SJSA1 (cell line): ENCODE results near the gene KATNBL1. TPM values are rescaled to one million over a fixed set of nuclear protein-coding genes. Genes with fewer than 3 reads are reported as not detected.
"Not testable (repeated sequence)": the region's sequence is repeated elsewhere in the genome, so short reads cannot be mapped to it uniquely, and the experiment has no call there.

Experiments used
- DNase-seq, 2 experiments: peaks; one replicate each; pipeline ENCODE4 v3.0.0-alpha.2; 2015 to 2020; ENCODE audit warnings: low spot score in 2 of 2, low read depth in 1 of 2
- H3K27ac ChIP-seq: fragments of 250-450 bp; sonication (Bioruptor Pico); 2 replicates; pipeline ENCODE4 v1.5.1; 2020; ENCODE audit warnings: mild to moderate bottlenecking, moderate library complexity
- H3K27me3 ChIP-seq: fragments of 250-450 bp; sonication (Bioruptor Pico); replicated peaks from 2 replicates; pipeline ENCODE4 v1.5.1; 2020; ENCODE audit warnings: mild to moderate bottlenecking, moderate library complexity
- H3K36me3 ChIP-seq: fragments of 250-450 bp; sonication (Bioruptor Pico); 2 replicates; pipeline ENCODE4 v1.5.1; 2020; ENCODE audit warnings: mild to moderate bottlenecking
- H3K4me1 ChIP-seq: fragments of 250-450 bp; sonication (Bioruptor Pico); replicated peaks from 2 replicates; pipeline ENCODE4 v1.6.1; 2021; ENCODE audit warnings: mild to moderate bottlenecking
- H3K4me3 ChIP-seq: fragments of 250-450 bp; sonication (Bioruptor Pico); 2 replicates; pipeline ENCODE4 v1.5.1; 2020; ENCODE audit warnings: mild to moderate bottlenecking
- H3K9me3 ChIP-seq: fragments of 250-450 bp; sonication (Bioruptor Pico); replicated peaks from 2 replicates; pipeline ENCODE4 v1.5.1; 2020; ENCODE audit warnings: mild to moderate bottlenecking
- total RNA-seq: library from RNA; depleted of rRNA; stranded (reverse); fragments of >200 nt; shearing (Covaris generic); gene quantifications from 2 replicates; pipeline ENCODE4 v1.2.3, GENCODE V29; 2014

The KATNBL1 gene
- total RNA-seq, 1 experiment from 2014 or later = 75.8 TPM

DNA sequence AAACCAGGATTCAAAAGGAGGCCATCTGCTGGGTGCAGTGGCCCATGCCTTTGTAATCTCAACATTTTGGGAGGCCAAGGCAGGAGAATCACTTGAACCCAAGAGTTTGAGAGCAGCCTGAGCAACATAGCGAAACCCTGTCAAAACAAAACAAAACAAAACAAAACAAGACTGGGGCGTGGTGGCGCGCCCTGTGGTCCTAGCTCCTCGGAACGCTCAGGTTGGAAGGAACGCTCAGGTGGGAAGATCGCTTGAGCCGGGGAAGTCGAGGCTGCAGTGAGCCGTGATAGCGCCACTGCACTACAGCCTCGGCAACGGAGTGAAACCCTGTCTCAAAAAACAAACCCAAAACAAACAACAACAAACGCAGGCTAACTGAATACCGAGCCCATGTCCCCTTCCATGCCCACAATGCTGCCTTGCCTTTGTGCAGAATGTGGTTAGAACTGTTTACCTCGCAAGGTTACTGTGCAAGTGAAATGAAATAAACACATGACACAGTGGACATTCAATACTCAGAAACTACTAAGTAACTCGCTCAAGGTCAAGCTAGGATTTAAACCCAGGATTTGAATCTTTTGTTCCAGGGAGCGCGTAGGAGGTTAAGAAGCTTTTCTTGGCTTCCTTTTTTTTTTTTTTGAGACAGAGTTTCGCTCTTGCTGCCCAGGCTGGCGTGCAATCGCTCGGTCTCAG lies 14.2 kb upstream of the KATNBL1 start:
- Histone ChIP-seq H3K27me3 (no peaks in the 10 kb centered on the region), H3K27ac (peak overlapping the region; percentile 76), H3K4me3 (peak overlapping the region; percentile 63), H3K4me1 (0 out of 2 replicates have a peak, but pooled peaks cover 5% of the 10 kb centered on the region), H3K9me3 (no peaks in the 10 kb centered on the region), H3K36me3 (peaks cover 24% of the 10 kb centered on the region)
- no peak for DNase-seq

DNA sequence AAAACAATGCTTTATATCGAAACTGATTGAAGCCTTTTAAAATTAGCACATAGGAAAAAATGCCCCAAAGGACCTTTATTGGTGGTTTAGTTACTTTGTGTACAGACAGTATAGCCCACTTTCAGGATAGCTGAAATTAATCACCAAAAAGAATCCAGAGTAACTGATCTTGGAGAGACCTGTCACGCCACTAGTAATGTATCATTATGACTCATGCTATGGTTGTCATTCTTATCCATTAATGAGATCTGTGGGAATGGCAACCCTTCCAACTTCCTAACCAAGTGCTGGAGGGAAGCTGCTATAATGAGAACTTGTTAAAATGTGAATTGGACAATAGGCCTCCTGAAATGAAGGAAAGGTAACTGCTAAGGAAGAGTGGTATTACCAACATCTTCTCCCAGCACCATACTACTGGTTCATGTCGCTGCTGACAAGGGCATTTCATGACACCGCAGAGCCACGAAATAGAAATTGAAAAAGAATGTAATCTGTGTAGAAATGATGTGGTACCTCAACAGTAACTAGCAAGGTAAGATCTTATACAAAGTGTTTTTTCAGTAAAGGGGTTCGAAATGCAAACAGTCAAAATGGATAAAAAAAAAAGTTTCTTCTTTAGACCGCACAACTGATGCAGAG lies 7.8 kb upstream of the KATNBL1 start:
- H3K4me1 ChIP-seq = peaks cover 7% of the 10 kb centered on the region; the same call in 1 of the 2 replicates
- H3K36me3 ChIP-seq = no peaks in the 10 kb centered on the region
- peak in 1 of 2 experiments; percentile 26 for DNase-seq
- H3K27ac ChIP-seq = no peak overlapping the region
- no peak overlapping the region for H3K4me3 ChIP-seq
- no peaks in the 10 kb centered on the region for H3K27me3 ChIP-seq
- no peaks in the 10 kb centered on the region for H3K9me3 ChIP-seq

DNA sequence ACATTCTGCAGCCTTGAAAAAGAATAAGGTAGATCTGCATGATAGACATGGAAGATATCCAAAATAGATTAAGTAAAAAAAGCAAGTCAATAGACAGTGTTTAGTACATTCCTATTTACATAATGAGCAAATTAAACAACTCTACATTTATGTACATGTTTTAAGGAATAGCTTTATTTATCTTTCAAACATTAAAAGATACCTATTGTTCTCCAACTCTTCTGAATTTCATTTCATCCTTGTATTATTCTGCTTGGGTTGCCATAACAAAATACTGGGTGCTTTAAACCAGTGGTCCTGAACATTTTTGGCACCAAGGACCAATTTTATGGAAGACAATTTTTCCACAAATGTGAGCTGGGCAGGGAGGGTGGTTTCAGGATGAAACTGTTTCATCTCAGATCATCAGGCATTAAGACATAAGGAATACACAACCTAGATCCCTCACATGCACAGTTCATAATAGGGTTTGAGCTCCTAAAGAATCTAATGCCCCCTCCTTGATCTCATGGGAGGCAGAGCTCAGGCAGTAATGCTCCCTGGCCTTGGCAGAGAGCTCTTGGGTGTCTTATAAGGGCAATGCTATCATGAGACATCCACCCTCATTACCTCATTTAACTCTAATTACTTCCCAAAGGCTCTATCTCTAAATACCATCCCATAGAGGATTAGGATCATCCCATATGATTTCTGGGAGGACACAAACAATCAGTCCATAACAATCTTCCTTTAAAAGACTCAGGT lies 6.8 kb upstream of the KATNBL1 start:
- H3K4me1 ChIP-seq = peaks cover 7% of the 10 kb centered on the region; the same call in 1 of the 2 replicates
- H3K27me3 ChIP-seq = no peaks in the 10 kb centered on the region
- DNase-seq = no peak
- H3K36me3 ChIP-seq = no peaks in the 10 kb centered on the region
- H3K27ac ChIP-seq = no peak overlapping the region
- no peaks in the 10 kb centered on the region for H3K9me3 ChIP-seq
- H3K4me3 ChIP-seq = no peak overlapping the region

DNA sequence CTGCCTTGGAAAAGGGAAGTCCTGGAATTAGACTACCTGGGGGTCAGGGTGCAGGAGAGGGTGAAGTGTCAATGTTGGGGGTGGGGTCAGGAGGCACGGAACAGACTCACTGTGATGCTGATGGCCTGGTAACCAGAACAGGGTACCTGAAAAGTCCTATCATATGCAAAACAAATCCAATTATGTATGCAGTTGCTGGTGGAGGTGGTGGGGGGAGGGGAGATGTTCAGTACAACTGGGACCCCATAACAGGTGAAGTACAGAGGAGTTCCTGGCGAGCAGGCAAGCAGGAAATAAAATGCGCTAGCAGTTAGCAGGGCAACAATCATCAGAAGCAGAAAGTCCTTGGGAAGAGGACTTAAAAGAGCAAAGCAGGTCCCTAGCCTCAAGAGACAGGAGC lies 4.2 kb upstream of the KATNBL1 start:
- Histone ChIP-seq H3K4me1 (peaks cover 7% of the 10 kb centered on the region; the same call in 1 of the 2 replicates), H3K9me3 (no peaks in the 10 kb centered on the region), H3K27ac (no peak overlapping the region), H3K27me3 (no peaks in the 10 kb centered on the region), H3K36me3 (peaks cover 6% of the 10 kb centered on the region), H3K4me3 (no peak overlapping the region)
- no peak for DNase-seq

DNA sequence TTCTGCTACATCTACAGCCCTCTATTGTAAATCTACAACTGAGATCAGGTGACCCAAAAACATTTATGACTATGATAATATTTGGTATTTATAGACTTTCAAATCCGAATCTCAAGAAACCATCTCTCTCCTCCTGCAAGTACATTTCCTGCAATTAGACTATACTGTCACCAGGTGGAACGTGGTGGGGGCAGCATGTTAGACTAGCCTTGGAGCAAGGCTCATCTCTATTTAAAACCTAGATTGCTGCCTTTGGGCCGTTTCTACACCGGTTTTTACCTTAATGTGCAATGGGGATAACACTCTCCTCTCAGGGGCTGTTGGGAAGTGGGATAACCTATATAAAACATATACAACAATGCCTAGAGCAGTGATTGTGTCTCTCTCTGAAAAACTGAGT lies 3.8 kb upstream of the KATNBL1 start:
- DNase-seq = no peak
- H3K4me3 ChIP-seq = no peak overlapping the region
- H3K9me3 ChIP-seq = no peaks in the 10 kb centered on the region
- H3K36me3 ChIP-seq = peaks cover 6% of the 10 kb centered on the region
- peaks cover 7% of the 10 kb centered on the region; the same call in 1 of the 2 replicates for H3K4me1 ChIP-seq
- no peak overlapping the region for H3K27ac ChIP-seq
- H3K27me3 ChIP-seq = no peaks in the 10 kb centered on the region

DNA sequence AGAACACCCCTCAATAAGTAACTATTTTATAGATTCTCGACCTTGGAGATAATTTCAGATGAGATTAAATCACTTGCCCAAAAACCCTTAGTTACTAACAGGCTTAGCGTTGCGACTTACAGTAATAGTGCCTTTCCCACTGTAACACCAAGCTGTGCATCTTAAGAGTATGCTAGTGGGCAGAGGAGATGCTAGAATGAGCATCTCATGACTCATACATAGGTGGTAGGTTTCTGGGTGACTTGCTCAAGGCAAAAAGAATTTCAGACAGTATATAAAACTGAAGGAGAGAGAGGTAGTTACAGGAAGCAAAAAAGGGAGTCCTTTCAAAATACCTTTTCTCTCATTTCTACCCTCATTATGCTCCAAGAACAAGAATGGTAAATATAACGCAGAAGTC lies 3.9 kb downstream of the KATNBL1 start:
- Histone ChIP-seq H3K4me3 (no peak overlapping the region), H3K27ac (no peak overlapping the region), H3K36me3 (peaks cover 25% of the 10 kb centered on the region), H3K9me3 (no peaks in the 10 kb centered on the region), H3K27me3 (no peaks in the 10 kb centered on the region), H3K4me1 (no peaks in the 10 kb centered on the region)
- DNase-seq = no peak

DNA sequence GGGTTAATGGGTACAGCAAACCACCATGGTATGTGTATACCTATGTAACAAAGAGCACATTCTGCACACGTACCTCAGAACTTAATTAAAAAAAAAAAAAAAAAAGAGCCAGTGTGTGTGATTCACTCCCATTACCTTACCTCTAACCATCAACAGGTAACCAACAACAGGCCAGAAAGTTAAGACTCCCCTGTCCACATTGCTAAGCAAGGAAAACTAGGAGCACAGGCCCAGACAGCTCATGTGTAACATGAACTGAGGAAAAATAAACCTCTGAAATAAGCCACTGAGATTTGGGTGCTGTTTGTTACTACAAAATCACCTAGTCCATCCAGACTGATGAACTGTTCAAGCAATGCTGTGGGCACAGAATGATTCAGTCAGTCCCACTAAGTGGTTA lies 6.0 kb downstream of the KATNBL1 start:
- Histone ChIP-seq H3K27me3 (no peaks in the 10 kb centered on the region), H3K27ac (no peak overlapping the region), H3K36me3 (peaks cover 31% of the 10 kb centered on the region), H3K9me3 (no peaks in the 10 kb centered on the region), H3K4me3 (no peak overlapping the region), H3K4me1 (no peaks in the 10 kb centered on the region)
- DNase-seq = no peak

DNA sequence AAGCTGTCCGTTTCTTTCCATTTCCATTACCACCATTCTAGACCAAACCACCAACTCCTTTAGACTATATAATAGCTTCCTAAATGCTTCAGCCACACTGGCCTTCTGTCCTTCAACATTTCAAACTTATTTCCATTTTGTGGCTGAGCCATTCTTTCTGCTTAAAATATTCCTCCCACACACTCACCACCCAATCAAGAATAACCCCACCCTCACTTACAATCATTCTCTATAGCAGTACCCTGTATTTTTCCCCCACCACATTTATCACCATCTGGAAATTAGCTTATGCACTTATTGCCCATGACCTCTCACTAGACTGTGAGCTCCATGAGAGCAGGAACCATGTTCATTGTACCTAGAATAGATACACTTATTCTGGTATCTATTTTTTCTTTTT lies 6.6 kb downstream of the KATNBL1 start:
- H3K36me3 ChIP-seq = peaks cover 36% of the 10 kb centered on the region
- no peak overlapping the region for H3K4me3 ChIP-seq
- H3K27ac ChIP-seq = no peak overlapping the region
- no peaks in the 10 kb centered on the region for H3K4me1 ChIP-seq
- no peaks in the 10 kb centered on the region for H3K9me3 ChIP-seq
- no peaks in the 10 kb centered on the region for H3K27me3 ChIP-seq
- DNase-seq = no peak

DNA sequence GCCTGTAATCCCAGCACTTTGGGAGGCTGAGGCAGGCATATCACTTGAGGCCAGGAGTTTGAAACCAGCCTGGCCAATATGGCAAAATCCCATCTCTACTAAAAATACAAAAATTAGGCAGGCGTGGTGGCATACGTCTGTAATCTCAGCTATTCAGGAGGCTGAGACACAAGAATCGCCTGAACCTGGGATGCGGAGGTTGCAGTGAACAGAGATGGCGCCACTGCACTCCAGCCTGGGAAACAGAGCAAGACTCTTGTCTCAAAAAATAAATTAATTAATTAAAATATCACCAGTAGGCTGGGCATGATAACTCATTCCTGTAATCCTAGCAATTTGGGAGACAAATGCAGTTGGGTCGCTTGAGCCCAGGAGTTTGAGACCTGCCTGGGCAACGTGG lies 16.6 kb downstream of the KATNBL1 start:
- not testable (repeated sequence) for H3K4me1 ChIP-seq, DNase-seq, H3K27me3 ChIP-seq, H3K4me3 ChIP-seq, H3K9me3 ChIP-seq, H3K27ac ChIP-seq
- H3K36me3 ChIP-seq = peaks cover 10% of the 10 kb centered on the region; the same call in 1 of the 2 replicates

DNA sequence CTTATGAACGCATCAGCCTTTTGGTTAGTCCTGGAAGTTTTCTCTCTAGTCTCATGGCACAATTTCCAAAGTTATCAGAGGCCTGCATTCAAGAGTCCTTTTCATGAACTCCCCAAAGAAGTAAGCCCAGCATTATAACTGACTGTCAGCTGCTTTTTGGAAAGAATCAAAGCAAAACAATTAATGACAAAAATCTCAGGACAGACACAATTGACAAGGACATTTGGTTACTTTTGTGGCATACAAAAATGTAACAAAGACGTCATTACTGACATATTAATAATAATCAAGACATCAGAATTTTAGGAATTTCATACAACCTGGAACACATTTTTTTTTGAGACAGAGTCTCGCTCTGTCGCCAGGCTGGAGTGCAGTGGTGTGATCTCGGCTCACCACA lies 21.2 kb downstream of the KATNBL1 start:
- H3K27ac ChIP-seq = no peak overlapping the region
- no peaks in the 10 kb centered on the region for H3K27me3 ChIP-seq
- no peaks in the 10 kb centered on the region for H3K4me1 ChIP-seq
- H3K36me3 ChIP-seq = peaks cover 11% of the 10 kb centered on the region; the same call in 1 of the 2 replicates
- H3K9me3 ChIP-seq = no peaks in the 10 kb centered on the region
- no peak overlapping the region for H3K4me3 ChIP-seq
- DNase-seq = no peak

DNA sequence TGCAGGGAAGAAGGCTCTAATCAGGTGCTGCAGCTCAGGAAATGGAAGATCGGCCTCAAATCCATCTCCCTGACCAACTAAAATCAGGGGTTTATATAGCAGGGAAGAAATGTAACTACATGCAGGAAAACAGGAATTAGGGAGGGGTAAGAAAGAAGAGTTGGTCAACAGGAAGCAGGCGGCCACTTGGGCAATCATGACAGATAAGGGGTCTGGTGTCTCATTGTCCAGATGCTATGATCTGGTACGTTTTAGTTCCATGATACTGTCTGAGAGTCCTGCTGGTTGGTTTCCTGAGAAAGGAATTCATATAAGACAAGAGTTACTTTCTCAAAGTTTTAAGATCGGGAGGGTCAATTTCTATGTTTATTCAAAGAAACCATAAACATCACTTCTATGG lies 24.2 kb downstream of the KATNBL1 start:
- no peaks in the 10 kb centered on the region for H3K9me3 ChIP-seq
- no peak overlapping the region for H3K4me3 ChIP-seq
- no peak for DNase-seq
- H3K27me3 ChIP-seq = no peaks in the 10 kb centered on the region
- H3K4me1 ChIP-seq = no peaks in the 10 kb centered on the region
- peaks cover 11% of the 10 kb centered on the region; the same call in 1 of the 2 replicates for H3K36me3 ChIP-seq
- H3K27ac ChIP-seq = no peak overlapping the region

DNA sequence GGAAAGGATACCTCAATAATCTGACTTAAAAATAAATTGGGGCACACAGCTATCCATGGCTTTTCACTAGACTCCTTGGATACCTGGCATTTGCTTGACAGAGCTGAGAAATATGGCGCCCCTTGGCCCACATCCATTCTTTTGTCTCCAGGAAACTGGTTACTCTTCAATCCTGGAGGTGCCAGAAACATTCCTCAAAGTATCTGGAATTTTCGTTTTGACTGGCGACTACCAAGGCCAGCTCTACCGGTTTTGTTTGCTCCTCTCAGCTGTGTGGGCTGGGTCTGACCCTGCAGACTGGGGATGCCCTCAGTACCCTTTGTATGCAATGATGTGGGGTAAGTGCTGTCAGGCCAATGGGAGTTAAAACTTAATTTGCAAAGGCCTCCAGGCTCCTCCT lies 27.0 kb downstream of the KATNBL1 start:
- Histone ChIP-seq H3K36me3 (peaks cover 5% of the 10 kb centered on the region; the same call in 1 of the 2 replicates), H3K4me1 (no peaks in the 10 kb centered on the region), H3K9me3 (peaks cover 2% of the 10 kb centered on the region; the same call in 1 of the 2 replicates), H3K4me3 (no peak overlapping the region), H3K27ac (no peak overlapping the region), H3K27me3 (no peaks in the 10 kb centered on the region)
- DNase-seq = no peak

DNA sequence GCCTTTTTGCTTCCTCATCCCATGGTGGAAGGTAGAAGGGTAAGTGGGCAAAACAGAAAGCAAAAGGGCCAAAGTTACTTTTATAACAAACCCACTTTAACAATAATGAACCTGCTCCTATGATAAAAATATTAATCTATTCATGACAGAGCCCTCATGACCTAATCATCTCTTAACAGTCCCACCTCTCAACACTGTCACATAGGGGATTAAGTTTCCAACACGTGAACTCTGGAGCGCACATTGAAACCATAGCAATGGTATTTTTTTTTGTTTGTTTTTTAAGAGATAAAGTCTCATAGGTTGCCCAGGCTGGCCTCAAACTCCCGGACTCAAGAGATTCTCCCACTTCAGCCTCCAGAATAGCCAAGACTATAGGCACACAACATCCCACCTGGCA lies 30.7 kb downstream of the KATNBL1 start:
- no peak overlapping the region for H3K27ac ChIP-seq
- no peaks in the 10 kb centered on the region for H3K36me3 ChIP-seq
- H3K4me3 ChIP-seq = no peak overlapping the region
- peaks cover 2% of the 10 kb centered on the region; the same call in 1 of the 2 replicates for H3K9me3 ChIP-seq
- DNase-seq = no peak
- no peaks in the 10 kb centered on the region for H3K27me3 ChIP-seq
- no peaks in the 10 kb centered on the region for H3K4me1 ChIP-seq
